Measurements from ENCODE around the gene MTHFD2L.

The MTHFD2L gene

DNA sequence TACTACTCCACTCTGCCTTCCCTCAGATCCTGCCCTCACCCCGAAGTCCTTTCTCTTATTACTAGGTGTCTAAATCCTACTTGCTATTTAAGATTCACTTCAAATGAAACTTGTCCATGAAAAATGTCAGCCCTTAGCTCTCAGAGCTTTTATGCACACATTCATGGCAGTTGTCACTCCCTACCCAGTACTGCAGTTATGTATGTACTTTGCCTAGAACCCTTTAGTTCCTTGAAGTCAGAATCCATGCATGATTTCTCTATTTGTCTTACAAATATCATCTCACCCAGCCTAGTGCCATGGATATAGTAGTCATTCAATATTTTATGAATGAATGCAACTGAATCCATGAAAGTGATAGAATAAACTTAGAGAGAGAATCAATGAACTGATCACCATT is 147.1 kb downstream of the MTHFD2L start:
- Mint-ChIP-seq H3K27ac (no peak overlapping the region), H3K4me1 (ENCODE audit: low read depth) (peaks cover 12% of the 10 kb centered on the region), H3K27me3 (no peaks in the 10 kb centered on the region), H3K4me3 (no peak overlapping the region), H3K36me3 (ENCODE audit: low read depth) (no peaks in the 10 kb centered on the region), H3K9me3 (no peaks in the 10 kb centered on the region)
- no peak for DNase-seq

DNA sequence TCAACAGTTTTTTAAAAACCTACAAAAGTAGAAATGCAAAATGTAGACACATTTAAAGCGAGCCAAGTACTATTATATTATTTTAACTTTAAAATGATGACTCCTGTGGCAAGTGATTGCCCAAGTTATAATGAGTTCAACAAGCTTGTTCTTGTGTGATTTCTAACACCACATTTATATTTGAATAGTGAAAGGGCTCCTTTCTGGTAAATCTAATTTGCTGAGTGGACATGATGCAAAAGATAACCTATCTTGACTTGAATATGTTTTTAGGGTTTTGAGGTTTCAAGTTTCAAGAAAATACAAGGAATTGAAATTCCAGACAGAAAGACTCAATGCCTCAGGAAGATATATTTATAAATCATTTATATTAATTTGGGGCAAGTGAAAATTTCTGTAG is 149.3 kb downstream of the MTHFD2L start:
- Mint-ChIP-seq H3K36me3 (ENCODE audit: low read depth) (no peaks in the 10 kb centered on the region), H3K27me3 (no peaks in the 10 kb centered on the region), H3K4me3 (no peak overlapping the region), H3K27ac (no peak overlapping the region), H3K4me1 (ENCODE audit: low read depth) (peaks cover 12% of the 10 kb centered on the region), H3K9me3 (no peaks in the 10 kb centered on the region)
- DNase-seq = no peak

DNA sequence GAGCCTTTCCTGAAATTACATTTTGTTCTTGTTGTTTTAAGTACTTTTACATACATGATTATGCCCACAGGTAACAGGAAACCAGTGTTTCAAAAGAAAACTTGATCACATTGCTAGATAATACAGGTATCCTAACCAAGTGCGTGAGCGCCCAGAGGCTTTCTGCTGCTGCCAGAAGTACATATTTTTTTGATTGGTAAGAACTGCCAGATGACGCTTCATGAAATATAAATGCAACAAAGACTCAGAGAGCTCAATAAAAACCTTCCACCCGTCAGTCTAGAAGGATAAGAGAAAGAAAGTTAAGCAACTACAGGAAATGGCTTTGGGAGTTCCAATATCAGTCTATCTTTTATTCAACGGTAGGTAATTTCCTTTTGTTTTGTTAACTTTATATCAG is 150.3 kb downstream of the MTHFD2L start, which contains the start of gene EPGN:
Gene EPGN (plus strand): TSS at position 256 of the 400 bp plus-strand sequence. CDS start 64 bp downstream, at position 320.
- no peak for DNase-seq
- no peaks in the 10 kb centered on the region for H3K36me3 Mint-ChIP-seq (ENCODE audit: low read depth)
- H3K27me3 Mint-ChIP-seq = no peaks in the 10 kb centered on the region
- H3K4me3 Mint-ChIP-seq = no peak within 1 kb of the TSS
- no peak within 1 kb of the TSS for H3K27ac Mint-ChIP-seq
- no peaks in the 10 kb centered on the region for H3K9me3 Mint-ChIP-seq
- peaks cover 12% of the 10 kb centered on the region for H3K4me1 Mint-ChIP-seq (ENCODE audit: low read depth)

DNA sequence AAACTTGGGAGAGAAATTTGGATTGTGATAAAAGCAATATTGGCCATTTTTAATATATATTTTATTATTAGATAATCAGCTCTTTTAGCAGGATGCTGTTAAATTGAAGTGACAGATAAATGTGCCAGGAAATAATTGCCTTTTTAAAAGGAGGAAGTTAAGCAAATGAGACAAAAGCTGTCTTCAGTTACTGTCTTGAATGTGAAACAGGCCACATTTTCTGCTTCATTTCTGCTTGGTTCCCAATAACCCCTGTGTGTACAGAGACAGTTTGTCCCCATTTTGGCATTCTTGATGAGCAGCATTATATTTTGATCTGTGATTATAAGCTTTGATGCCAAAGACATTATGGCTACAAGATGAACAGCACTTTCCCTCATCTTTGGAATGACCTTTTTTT is 151.3 kb downstream of the MTHFD2L start:
- no peaks in the 10 kb centered on the region for H3K36me3 Mint-ChIP-seq (ENCODE audit: low read depth)
- H3K27me3 Mint-ChIP-seq = no peaks in the 10 kb centered on the region
- H3K27ac Mint-ChIP-seq = no peak overlapping the region
- no peaks in the 10 kb centered on the region for H3K9me3 Mint-ChIP-seq
- H3K4me3 Mint-ChIP-seq = no peak overlapping the region
- H3K4me1 Mint-ChIP-seq (ENCODE audit: low read depth) = peaks cover 12% of the 10 kb centered on the region
- no peak for DNase-seq

DNA sequence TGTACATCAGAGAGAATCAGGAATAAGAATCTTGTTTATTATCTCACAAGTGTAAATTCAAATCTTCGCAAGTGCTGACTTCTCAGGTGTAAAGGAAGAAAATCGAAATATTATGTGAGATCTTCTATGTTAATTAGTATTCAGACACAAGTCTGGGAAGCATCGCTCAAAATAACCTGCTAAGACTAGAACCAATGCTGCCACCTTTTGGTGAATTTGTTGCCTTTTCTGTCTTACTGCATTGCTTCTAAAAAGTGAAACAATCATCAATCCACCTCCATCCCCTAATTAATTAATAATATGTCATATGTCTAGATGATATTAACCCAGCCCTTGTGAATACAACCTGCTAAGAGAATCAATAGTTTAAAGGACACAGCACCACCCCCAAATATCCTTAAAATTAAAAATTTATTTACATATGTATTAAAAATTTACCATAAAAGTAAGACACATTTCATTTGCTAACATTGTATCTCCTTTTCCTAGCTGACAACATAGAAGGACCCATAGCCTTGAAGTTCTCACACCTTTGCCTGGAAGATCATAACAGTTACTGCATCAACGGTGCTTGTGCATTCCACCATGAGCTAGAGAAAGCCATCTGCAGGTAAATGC is 153.9 kb downstream of the MTHFD2L start:
- no peak for DNase-seq
- Mint-ChIP-seq H3K27ac (no peak overlapping the region), H3K9me3 (no peaks in the 10 kb centered on the region), H3K27me3 (no peaks in the 10 kb centered on the region), H3K4me3 (no peak overlapping the region), H3K36me3 (ENCODE audit: low read depth) (no peaks in the 10 kb centered on the region), H3K4me1 (ENCODE audit: low read depth) (peaks cover 12% of the 10 kb centered on the region)

DNA sequence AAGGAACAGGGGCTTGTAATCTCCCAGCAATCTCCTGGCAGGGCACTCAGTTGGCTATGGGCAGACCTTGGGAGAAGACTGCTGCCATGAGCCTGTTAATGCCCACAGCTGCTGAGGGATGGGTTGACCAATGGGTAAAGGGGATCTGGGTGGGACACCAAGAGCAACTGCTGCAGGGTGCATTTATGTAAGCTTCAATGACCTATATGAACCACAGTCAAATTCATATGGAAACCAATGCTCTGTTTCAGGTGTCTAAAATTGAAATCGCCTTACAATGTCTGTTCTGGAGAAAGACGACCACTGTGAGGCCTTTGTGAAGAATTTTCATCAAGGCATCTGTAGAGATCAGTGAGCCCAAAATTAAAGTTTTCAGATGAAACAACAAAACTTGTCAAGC is 156.4 kb downstream of the MTHFD2L start:
- Mint-ChIP-seq H3K27ac (no peak overlapping the region), H3K4me3 (no peak overlapping the region), H3K4me1 (ENCODE audit: low read depth) (peaks cover 2% of the 10 kb centered on the region), H3K9me3 (no peaks in the 10 kb centered on the region), H3K27me3 (no peaks in the 10 kb centered on the region), H3K36me3 (ENCODE audit: low read depth) (no peaks in the 10 kb centered on the region)
- no peak for DNase-seq

DNA sequence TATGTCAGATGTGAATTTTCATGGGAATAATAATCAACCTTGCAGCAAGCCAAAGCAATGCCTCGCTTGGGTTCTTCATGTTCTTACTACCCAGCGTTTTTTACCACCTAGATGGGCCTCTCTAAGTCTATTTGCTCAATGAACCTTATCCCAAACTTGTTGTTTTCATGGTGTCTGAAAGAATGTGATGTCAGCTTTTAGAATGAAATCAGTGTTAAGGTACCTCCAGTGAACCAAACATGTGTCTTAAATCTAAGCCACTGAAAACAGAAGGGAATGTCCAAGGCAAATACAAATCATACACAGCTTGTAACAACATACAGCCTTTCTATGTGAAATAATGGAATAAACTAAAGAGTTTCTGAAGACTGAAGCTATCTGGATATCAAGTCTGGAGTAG is 157.0 kb downstream of the MTHFD2L start:
- Mint-ChIP-seq H3K36me3 (ENCODE audit: low read depth) (no peaks in the 10 kb centered on the region), H3K4me3 (no peak overlapping the region), H3K27me3 (no peaks in the 10 kb centered on the region), H3K9me3 (no peaks in the 10 kb centered on the region), H3K27ac (no peak overlapping the region), H3K4me1 (ENCODE audit: low read depth) (no peaks in the 10 kb centered on the region)
- DNase-seq = no peak

DNA sequence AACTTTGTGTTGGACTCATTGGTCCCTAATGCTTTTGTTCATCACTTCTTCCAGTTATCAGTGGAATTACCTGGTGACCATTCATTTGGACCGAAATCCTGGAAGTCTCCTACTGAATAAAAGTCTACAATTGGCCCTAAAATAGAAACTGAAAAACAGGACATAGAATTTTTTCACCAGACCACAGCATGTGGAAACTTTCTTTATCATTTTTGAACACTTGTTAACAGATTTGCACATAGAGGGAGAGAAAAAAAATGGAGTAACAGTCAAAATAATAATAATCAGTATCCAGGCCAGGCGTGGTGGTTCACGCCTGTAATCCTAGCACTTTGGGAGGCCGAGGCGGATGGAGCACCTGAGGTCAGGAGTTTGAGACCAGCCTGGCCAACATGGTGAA is 157.5 kb downstream of the MTHFD2L start:
- Mint-ChIP-seq H3K4me3 (no peak overlapping the region), H3K4me1 (ENCODE audit: low read depth) (peaks cover under 1% of the 10 kb centered on the region), H3K27me3 (no peaks in the 10 kb centered on the region), H3K9me3 (no peaks in the 10 kb centered on the region), H3K27ac (no peak overlapping the region), H3K36me3 (ENCODE audit: low read depth) (no peaks in the 10 kb centered on the region)
- DNase-seq = no peak

DNA sequence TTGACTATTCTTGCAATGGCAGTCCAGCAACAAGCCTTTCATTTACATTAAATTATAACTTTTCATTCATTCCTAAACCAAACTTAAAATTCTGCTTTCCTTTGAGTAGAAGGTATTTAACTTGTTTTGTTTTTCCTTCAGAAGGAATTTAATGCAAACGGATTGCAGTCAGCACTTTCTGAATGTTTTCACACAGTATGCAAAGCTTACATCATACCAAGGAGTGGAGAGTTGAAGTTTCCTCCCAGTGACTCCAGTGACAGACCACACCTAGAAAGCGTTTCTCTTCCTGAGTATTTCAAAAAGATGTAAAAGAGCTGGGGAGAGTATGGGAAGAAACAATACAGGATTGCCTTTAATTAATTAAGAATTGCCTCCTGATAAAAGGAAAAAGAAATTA is 158.5 kb downstream of the MTHFD2L start:
- Mint-ChIP-seq H3K27ac (no peak overlapping the region), H3K4me1 (ENCODE audit: low read depth) (peaks cover 3% of the 10 kb centered on the region), H3K36me3 (ENCODE audit: low read depth) (no peaks in the 10 kb centered on the region), H3K9me3 (no peaks in the 10 kb centered on the region), H3K4me3 (no peak overlapping the region), H3K27me3 (no peaks in the 10 kb centered on the region)
- no peak for DNase-seq

DNA sequence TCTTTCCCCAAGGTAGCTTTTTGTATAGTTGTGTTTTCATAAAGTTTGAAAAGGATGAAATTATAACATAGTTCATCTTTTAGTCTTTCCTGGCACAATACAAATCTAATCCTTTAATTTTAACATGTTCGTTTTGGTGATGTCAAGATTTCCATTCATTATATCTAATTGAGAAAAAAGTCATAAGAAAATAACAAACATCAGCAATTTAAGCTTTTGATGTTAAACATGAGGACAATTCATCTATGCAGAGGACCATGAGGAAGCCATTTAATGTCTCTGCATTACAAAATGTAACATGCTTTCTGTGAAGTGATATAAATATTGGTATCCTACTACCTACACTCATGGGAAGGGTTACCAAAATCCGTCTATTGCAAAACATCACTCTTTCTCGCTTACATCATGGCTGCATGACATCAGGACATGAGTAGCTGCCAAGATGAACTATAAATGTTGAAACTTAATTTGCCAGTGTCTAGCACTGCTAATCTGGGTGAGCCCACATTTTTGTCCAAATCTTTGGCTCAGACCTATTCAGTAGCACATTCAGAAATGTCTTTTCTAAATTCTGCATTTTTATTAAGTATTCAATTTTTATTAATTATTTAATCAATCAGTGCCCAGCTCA is 159.8 kb downstream of the MTHFD2L start:
- Mint-ChIP-seq H3K27ac (no peak overlapping the region), H3K4me1 (ENCODE audit: low read depth) (peaks cover 3% of the 10 kb centered on the region), H3K36me3 (ENCODE audit: low read depth) (no peaks in the 10 kb centered on the region), H3K9me3 (no peaks in the 10 kb centered on the region), H3K27me3 (peaks cover 7% of the 10 kb centered on the region), H3K4me3 (no peak overlapping the region)
- DNase-seq = no peak

DNA sequence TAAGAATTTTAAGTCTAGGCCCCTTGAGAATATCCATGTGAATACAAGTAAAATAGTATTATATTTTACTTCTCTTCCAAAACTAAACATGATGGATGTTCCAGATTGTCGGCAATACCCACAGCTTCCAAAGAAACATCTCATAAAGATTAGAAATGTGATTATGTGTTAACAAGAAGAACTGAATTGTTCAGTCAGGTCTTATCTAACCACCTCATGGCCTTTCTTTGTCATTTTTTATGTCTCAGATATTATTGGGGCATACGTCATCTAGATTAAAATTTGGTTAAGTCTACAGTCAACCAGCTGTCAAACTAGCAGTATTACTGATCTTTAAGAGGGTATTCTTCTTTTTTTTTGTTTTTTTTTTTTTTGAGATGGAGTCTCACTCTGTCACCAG is 160.4 kb downstream of the MTHFD2L start:
- Mint-ChIP-seq H3K9me3 (no peaks in the 10 kb centered on the region), H3K36me3 (ENCODE audit: low read depth) (no peaks in the 10 kb centered on the region), H3K4me1 (ENCODE audit: low read depth) (peaks cover 3% of the 10 kb centered on the region), H3K4me3 (no peak overlapping the region), H3K27ac (no peak overlapping the region), H3K27me3 (peaks cover 7% of the 10 kb centered on the region)
- no peak for DNase-seq

DNA sequence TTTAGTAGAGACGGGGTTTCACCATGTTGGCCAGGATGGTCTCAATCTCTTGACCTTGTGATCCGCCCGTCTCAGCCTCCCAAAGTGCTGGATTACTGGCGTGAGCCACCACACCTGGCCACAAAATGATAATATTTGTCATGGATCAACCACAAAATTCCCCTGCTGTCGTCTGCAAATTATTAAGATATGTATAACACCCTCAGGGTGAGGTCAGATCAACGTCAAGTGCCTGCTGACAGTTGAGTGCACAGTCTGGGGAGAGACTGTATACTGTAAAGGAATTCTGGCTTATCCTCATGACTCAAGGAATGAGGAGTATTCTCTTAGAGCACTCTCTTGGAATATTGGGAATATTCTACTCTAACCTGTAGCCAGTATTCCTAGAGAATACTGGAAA is 161.6 kb downstream of the MTHFD2L start:
- Mint-ChIP-seq H3K9me3 (no peaks in the 10 kb centered on the region), H3K27me3 (peaks cover 17% of the 10 kb centered on the region), H3K4me1 (ENCODE audit: low read depth) (peaks cover 3% of the 10 kb centered on the region), H3K4me3 (no peak overlapping the region), H3K27ac (no peak overlapping the region), H3K36me3 (ENCODE audit: low read depth) (no peaks in the 10 kb centered on the region)
- no peak for DNase-seq

DNA sequence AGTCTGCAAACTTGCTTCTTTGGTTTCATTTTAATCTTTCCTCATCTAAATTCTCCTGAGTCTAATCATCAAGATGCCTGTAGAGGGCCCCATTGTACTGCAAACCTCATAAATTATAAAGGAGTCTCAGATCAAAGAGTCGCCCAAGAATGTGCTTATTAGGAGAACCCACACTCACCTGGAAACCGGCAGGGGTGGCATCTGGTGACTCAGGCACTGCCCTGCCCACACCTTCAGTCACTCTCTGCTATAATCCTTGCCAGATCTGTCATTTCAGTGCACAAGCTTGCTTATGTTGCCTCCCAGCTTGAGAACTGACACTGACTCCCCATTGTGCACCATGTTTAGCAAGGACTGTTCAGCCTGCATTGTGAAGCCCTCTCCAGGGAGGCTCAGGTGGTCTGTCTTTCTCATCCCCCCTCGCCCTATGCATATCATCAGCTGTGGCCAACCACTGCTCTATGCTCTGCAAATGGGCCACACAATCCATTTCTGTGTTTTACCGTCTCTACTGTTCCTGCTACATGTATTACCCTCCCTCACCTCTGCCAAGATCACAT is 162.7 kb downstream of the MTHFD2L start:
- Mint-ChIP-seq H3K27ac (no peak overlapping the region), H3K4me3 (no peak overlapping the region), H3K4me1 (ENCODE audit: low read depth) (peaks cover 3% of the 10 kb centered on the region), H3K9me3 (no peaks in the 10 kb centered on the region), H3K36me3 (ENCODE audit: low read depth) (no peaks in the 10 kb centered on the region), H3K27me3 (peaks cover 19% of the 10 kb centered on the region)
- peak; percentile 37 for DNase-seq

DNA sequence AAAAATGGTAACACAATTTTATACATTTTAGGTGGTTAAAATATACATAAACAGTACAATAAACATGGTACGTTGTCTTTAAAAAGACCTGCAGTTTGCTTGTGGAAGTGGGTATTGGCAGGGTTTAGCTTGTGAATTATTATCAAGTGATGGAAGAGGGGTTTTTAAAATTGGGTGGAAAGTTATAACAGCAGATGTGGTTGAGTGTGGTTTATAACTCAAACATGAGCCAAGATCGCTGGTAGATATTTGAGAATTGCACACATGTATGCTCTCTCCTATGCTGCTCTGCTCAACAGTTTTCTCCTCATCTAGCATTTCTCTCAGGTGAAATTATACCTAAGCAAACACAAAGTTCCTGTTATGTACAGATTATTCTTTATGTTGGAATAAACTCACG is 164.4 kb downstream of the MTHFD2L start:
- no peaks in the 10 kb centered on the region for H3K36me3 Mint-ChIP-seq (ENCODE audit: low read depth)
- no peaks in the 10 kb centered on the region for H3K9me3 Mint-ChIP-seq
- H3K4me1 Mint-ChIP-seq (ENCODE audit: low read depth) = peaks cover 3% of the 10 kb centered on the region
- H3K27me3 Mint-ChIP-seq = peaks cover 21% of the 10 kb centered on the region
- no peak for DNase-seq
- no peak overlapping the region for H3K27ac Mint-ChIP-seq
- no peak overlapping the region for H3K4me3 Mint-ChIP-seq

DNA sequence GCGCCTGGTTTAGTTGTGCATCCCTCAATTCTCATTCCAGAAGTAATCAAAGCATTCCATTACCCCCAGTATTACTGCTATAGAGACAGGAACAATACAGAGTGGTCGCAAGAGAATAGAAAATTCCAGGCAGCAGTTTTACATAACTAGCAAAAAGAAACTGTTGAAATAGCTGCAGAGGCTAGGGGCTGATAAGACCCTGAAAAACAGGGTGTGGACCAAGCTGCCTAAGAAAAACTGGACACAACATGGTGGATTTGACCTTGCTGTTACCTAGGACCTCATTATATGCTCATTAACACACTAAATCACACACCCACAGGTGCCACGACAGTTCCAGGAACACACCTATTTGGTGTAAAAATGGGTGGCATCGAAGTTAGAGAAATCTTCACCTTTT is 165.7 kb downstream of the MTHFD2L start:
- H3K4me1 Mint-ChIP-seq (ENCODE audit: low read depth) = peaks cover 3% of the 10 kb centered on the region
- H3K27me3 Mint-ChIP-seq = peaks cover 28% of the 10 kb centered on the region
- no peaks in the 10 kb centered on the region for H3K36me3 Mint-ChIP-seq (ENCODE audit: low read depth)
- no peak overlapping the region for H3K27ac Mint-ChIP-seq
- H3K4me3 Mint-ChIP-seq = no peak overlapping the region
- DNase-seq = no peak
- no peaks in the 10 kb centered on the region for H3K9me3 Mint-ChIP-seq
